ENCODE data around the gene DTNA. TPM values are rescaled to one million over a fixed set of nuclear protein-coding genes. Genes with fewer than 3 reads are reported as not detected.
A peak's percentile ranks its signal among the peaks of the same experiment; 100 is the strongest.

DTNA gene
- total RNA-seq, 2 donors from 2014 or later, result not detected

GRCh38 chr18:34758378-34758948 is 48.4 kb downstream of the DTNA start:
- no peaks in the 10 kb centered on the region for H3K4me1 Mint-ChIP-seq (ENCODE audit: low read depth in 2 of 2)
- ATAC-seq (no peak), DNase-seq (ENCODE audit: low spot score) (no peak)
- no peak overlapping the region for H3K27ac Mint-ChIP-seq
- no peaks in the 10 kb centered on the region for H3K36me3 Mint-ChIP-seq
- H3K4me3 Mint-ChIP-seq, result no peak overlapping the region
- H3K9me3 Mint-ChIP-seq, result peaks cover 4% of the 10 kb centered on the region
- H3K27me3 Mint-ChIP-seq, result peaks cover 46 to 54% of the 10 kb centered on the region in 2 donors

- Mint-ChIP-seq H3K27me3 (peaks cover 42 to 44% of the 10 kb centered on the region in 2 donors), H3K27ac (no peak overlapping the region), H3K9me3 (peaks cover 4% of the 10 kb centered on the region), H3K4me1 (ENCODE audit: low read depth in 2 of 2) (no peaks in the 10 kb centered on the region), H3K36me3 (no peaks in the 10 kb centered on the region), H3K4me3 (no peak overlapping the region)
- ATAC-seq (no peak), DNase-seq (ENCODE audit: low spot score) (no peak)
Observed at GRCh38 chr18:34760444-34760843, 50.3 kb downstream of the DTNA start.

GRCh38 chr18:34764451-34764850 is 54.4 kb downstream of the DTNA start:
- DNase-seq (ENCODE audit: low spot score) (no peak), ATAC-seq (no peak)
- Mint-ChIP-seq H3K27ac (no peak overlapping the region), H3K36me3 (no peaks in the 10 kb centered on the region), H3K27me3 (peaks cover 27 to 36% of the 10 kb centered on the region in 2 donors), H3K9me3 (peaks cover 4% of the 10 kb centered on the region), H3K4me3 (no peak overlapping the region), H3K4me1 (ENCODE audit: low read depth in 2 of 2) (no peaks in the 10 kb centered on the region)

- H3K27me3 Mint-ChIP-seq, result peaks cover under 1 to 20% of the 10 kb centered on the region in 2 donors
- DNase-seq (ENCODE audit: low spot score) (no peak), ATAC-seq (peak; percentile 40 to 68)
- H3K27ac Mint-ChIP-seq, result no peak overlapping the region
- H3K4me3 Mint-ChIP-seq, result no peak overlapping the region
- no peaks in the 10 kb centered on the region for H3K4me1 Mint-ChIP-seq (ENCODE audit: low read depth in 2 of 2)
- no peaks in the 10 kb centered on the region for H3K36me3 Mint-ChIP-seq
- H3K9me3 Mint-ChIP-seq, result no peaks in the 10 kb centered on the region
Observed at GRCh38 chr18:34767601-34768027, 57.5 kb downstream of the DTNA start.

GRCh38 chr18:34771958-34772357 is 61.9 kb downstream of the DTNA start:
- H3K9me3 Mint-ChIP-seq, result no peaks in the 10 kb centered on the region
- no peak overlapping the region for H3K27ac Mint-ChIP-seq
- H3K4me1 Mint-ChIP-seq (ENCODE audit: low read depth in 2 of 2), result no peaks in the 10 kb centered on the region
- ATAC-seq (no peak), DNase-seq (ENCODE audit: low spot score) (no peak)
- no peaks in the 10 kb centered on the region for H3K36me3 Mint-ChIP-seq
- peaks cover 19 to 22% of the 10 kb centered on the region in 2 donors for H3K27me3 Mint-ChIP-seq
- H3K4me3 Mint-ChIP-seq, result no peak overlapping the region

GRCh38 chr18:34772887-34773286 is 62.8 kb downstream of the DTNA start:
- ATAC-seq (no peak), DNase-seq (ENCODE audit: low spot score) (no peak)
- Mint-ChIP-seq H3K4me1 (ENCODE audit: low read depth in 2 of 2) (no peaks in the 10 kb centered on the region), H3K27me3 (peaks cover 21% of the 10 kb centered on the region in 2 donors), H3K4me3 (no peak overlapping the region), H3K9me3 (no peaks in the 10 kb centered on the region), H3K27ac (no peak overlapping the region), H3K36me3 (no peaks in the 10 kb centered on the region)

GRCh38 chr18:34773378-34773777 is 63.3 kb downstream of the DTNA start:
- peaks cover 18 to 21% of the 10 kb centered on the region in 2 donors for H3K27me3 Mint-ChIP-seq
- H3K36me3 Mint-ChIP-seq, result no peaks in the 10 kb centered on the region
- no peaks in the 10 kb centered on the region for H3K4me1 Mint-ChIP-seq (ENCODE audit: low read depth in 2 of 2)
- no peak overlapping the region for H3K4me3 Mint-ChIP-seq
- H3K9me3 Mint-ChIP-seq, result no peaks in the 10 kb centered on the region
- ATAC-seq (no peak), DNase-seq (ENCODE audit: low spot score) (no peak)
- no peak overlapping the region for H3K27ac Mint-ChIP-seq

- Mint-ChIP-seq H3K4me3 (no peak overlapping the region), H3K36me3 (no peaks in the 10 kb centered on the region), H3K27me3 (peaks cover 14 to 21% of the 10 kb centered on the region in 2 donors), H3K9me3 (no peaks in the 10 kb centered on the region), H3K27ac (no peak overlapping the region), H3K4me1 (ENCODE audit: low read depth in 2 of 2) (no peaks in the 10 kb centered on the region)
- DNase-seq (ENCODE audit: low spot score), result no peak
- ATAC-seq, result no peak
Observed at GRCh38 chr18:34773961-34774766, 64.1 kb downstream of the DTNA start.

GRCh38 chr18:34775461-34775860 is 65.4 kb downstream of the DTNA start:
- ATAC-seq, result no peak

GRCh38 chr18:34779112-34779511 is 69.0 kb downstream of the DTNA start:
- Mint-ChIP-seq H3K4me3 (no peak overlapping the region), H3K36me3 (no peaks in the 10 kb centered on the region), H3K9me3 (no peaks in the 10 kb centered on the region), H3K27ac (no peak overlapping the region), H3K4me1 (ENCODE audit: low read depth in 2 of 2) (peaks cover 0 to 3% of the 10 kb centered on the region in 2 donors), H3K27me3 (peaks cover 5 to 16% of the 10 kb centered on the region in 2 donors)
- no peak for DNase-seq (ENCODE audit: low spot score)
- no peak for ATAC-seq

More at GRCh38 chr18:34775461-34775860, 65.4 kb downstream of the DTNA start:
- Mint-ChIP-seq H3K36me3 (no peaks in the 10 kb centered on the region), H3K4me3 (no peak overlapping the region), H3K27me3 (peaks cover 14 to 21% of the 10 kb centered on the region in 2 donors), H3K4me1 (ENCODE audit: low read depth in 2 of 2) (no peaks in the 10 kb centered on the region), H3K27ac (no peak overlapping the region), H3K9me3 (no peaks in the 10 kb centered on the region)
- no peak for DNase-seq (ENCODE audit: low spot score)

GRCh38 chr18:34780856-34781255 is 70.8 kb downstream of the DTNA start:
- Mint-ChIP-seq H3K4me1 (ENCODE audit: low read depth in 2 of 2) (peaks cover 0 to 3% of the 10 kb centered on the region in 2 donors), H3K27me3 (peaks cover 5 to 9% of the 10 kb centered on the region in 2 donors), H3K27ac (no peak overlapping the region), H3K9me3 (no peaks in the 10 kb centered on the region), H3K4me3 (no peak overlapping the region), H3K36me3 (no peaks in the 10 kb centered on the region)
- no peak for DNase-seq (ENCODE audit: low spot score)
- no peak for ATAC-seq

- Mint-ChIP-seq H3K27ac (no peak overlapping the region), H3K9me3 (no peaks in the 10 kb centered on the region), H3K4me3 (no peak overlapping the region), H3K4me1 (ENCODE audit: low read depth in 2 of 2) (peaks cover 0 to 3% of the 10 kb centered on the region in 2 donors), H3K36me3 (no peaks in the 10 kb centered on the region), H3K27me3 (peaks cover 2 to 16% of the 10 kb centered on the region in 2 donors)
- DNase-seq (ENCODE audit: low spot score), result no peak
- no peak for ATAC-seq
Observed at GRCh38 chr18:34783501-34783900, 73.4 kb downstream of the DTNA start.

- ATAC-seq (no peak), DNase-seq (ENCODE audit: low spot score) (no peak)
- Mint-ChIP-seq H3K27me3 (peaks cover 16 to 22% of the 10 kb centered on the region in 2 donors), H3K9me3 (no peaks in the 10 kb centered on the region), H3K36me3 (no peaks in the 10 kb centered on the region), H3K27ac (no peak overlapping the region), H3K4me1 (ENCODE audit: low read depth in 2 of 2) (peaks cover 0 to 3% of the 10 kb centered on the region in 2 donors), H3K4me3 (no peak overlapping the region)
Observed at GRCh38 chr18:34786162-34786741, 76.2 kb downstream of the DTNA start.

GRCh38 chr18:34787931-34788532 is 77.9 kb downstream of the DTNA start:
- H3K4me3 Mint-ChIP-seq, result no peak overlapping the region
- DNase-seq (ENCODE audit: low spot score), result peak; percentile 68

More at GRCh38 chr18:34787931-34788532, 77.9 kb downstream of the DTNA start:
- Mint-ChIP-seq H3K36me3 (no peaks in the 10 kb centered on the region), H3K27ac (no peak overlapping the region), H3K27me3 (peaks cover 19 to 24% of the 10 kb centered on the region in 2 donors), H3K4me1 (ENCODE audit: low read depth in 2 of 2) (peaks cover 0 to 3% of the 10 kb centered on the region in 2 donors), H3K9me3 (no peaks in the 10 kb centered on the region)
- ATAC-seq, result peak in 1 of 2 donors; percentile 65

All from natural killer cell treated with Interleukin-12 subunit alpha and Interleukin-12 subunit beta and Interleukin-15 and Interleukin-18, amount 100 ng/mL, for 72 hours (primary cell).